ENCODE data around the gene NKD1.

The NKD1 gene

DNA sequence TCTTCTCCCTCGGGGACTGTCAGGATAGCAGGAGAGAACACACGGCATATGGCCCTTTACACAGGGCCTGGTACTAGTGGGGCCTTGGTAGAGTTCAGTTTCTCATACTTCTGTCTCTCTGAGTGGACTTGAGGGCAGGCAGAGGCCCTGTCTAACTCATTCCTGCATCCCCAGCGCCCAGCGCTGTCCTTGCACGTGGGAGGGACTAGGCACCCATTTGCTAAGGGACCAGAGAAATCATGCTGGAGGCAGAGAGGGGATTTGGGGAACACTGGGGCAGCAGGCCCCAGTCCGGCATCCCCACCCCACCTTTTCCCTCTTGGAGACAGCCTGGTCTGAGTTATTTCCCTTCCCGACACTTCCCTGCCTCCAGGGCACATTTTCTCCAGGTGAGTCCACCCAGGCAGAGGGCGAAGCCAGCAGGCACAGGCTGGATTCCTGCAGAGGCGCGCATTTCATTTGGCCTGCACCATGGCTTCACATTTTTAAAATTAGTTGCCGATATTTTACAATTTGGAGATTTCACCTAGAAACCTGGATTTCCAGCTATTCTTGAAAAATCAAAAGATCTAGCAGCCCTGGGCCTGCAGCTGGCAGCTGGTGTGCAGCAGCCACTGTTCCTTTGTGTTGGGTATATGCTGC lies 9.7 kb upstream of the NKD1 start:
- DNase-seq = no peak

DNA sequence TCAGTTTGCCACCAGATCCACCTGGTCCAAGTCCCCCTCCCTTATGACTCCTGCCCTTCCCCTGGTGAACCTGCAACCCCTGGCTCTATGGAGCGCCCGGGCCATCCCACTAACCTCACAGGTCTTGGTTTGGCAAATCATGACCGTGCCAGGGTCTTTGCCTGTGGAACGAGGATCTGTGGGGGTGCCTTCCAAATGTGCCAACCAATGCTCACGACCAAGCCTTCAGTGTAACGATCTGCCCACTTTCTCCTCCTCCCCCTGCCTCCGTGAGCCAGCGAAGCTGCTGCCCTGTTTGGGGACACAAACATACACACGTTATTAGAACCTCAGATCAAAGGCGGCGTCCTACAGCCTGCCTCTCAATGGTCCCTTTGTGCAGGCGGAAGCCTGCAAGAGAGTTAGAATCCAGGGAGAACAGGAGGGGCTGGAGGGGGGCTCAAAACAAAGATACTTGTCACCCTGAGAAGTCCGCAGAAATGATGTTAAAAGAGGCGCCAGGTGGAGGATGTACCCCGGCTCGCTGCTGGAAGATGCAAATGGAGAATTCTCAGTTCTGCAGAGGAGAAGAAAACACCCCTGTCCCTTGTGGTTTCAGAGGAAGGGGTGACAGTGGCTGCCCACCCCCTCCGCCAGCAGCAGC lies 9.0 kb upstream of the NKD1 start:
- DNase-seq = no peak

DNA sequence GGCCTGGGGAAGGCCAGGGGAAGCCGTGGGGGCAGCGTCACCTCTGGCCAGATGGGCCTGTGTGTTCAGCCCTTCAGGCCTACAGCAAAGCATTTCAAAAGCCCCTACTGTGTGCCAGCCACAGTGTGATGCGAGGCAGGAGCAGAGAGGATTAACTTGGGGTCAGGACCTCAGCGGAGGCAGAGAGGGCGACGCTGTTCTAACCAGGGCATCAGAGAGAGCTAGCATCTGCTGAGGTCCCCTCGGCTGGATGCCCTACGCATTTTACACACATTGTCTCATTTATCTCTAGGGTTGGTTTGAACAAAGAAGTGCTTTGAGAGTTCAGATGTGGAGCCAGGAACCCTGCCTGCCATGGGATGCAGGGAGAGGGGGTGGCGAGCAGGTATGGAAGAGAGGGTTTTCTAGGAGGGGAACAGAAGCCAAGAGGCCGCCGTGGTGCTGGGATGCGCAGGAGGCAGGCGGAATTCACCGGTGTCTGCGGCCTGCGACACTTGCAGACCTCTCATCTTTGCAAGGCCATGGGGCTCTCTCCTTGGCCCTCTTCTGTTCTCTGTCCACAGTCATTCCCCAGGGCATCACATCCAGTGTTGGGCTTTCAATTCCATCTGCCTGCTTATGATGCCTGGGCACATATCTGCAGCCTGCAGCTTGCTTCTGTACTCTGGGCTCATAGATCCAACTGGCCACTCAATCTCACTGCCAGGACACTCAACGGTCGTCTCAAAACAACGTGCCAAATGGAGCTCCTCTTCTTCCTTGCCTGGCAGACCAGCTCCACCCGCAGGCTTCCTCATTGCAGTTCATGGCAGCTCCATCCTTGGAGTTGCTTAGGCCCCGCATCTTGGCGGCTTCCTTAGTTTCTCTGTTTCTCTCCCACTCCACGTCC lies 8.1 kb upstream of the NKD1 start:
- DNase-seq = no peak

DNA sequence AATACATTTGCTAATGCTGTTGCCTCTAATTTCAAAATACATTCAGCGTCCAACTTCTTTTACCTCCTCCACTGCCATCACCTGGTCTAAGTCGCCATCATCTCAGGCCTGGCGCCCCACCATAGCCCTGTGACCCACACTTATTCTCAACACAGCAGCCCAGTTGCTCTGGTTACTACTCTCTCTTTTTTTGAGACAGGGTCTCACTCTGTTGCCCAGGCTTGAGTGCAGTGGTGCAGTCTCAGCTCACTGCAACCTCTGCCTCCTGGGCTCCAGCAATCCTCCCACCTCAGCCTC lies 7.5 kb upstream of the NKD1 start:
- DNase-seq = no peak

DNA sequence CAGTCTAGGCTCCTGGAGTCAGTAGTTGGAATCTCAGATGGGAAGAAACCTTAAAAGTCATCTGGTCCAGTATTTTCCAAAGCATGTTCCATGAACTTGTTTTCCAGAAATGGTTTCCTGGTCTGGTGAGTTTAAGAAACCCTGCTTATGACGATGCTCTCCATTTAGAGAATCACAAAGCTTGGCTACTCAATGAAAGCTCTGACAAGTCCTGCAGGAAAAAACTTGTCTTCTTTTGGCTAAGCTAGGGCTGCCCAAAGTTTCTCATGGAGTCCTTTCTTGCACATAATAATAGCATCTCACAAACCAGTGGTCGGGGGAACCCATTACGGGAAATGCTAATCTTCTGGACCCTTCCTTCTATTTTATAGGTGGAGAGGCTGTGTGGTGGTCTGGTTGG lies 5.5 kb upstream of the NKD1 start:
- no peak for DNase-seq

DNA sequence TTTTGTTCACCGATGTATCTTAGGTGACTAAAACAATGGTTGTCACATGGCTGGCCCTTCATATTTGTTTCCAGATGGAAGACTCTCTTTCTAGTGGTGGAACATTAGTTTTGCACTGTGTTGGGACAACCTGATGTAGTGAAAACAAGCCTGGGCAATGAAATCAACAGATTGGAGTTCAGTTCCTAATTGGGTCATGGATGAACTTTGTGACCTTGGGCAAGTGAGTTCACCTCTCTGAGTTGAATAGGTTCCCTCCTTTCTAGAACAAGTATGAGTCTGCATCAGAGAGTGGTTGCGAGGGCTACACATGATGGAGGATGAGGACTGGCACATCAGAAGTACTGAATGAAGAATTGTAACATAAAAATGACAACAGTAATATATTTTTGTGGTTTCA lies 2.1 kb upstream of the NKD1 start:
- DNase-seq = no peak

DNA sequence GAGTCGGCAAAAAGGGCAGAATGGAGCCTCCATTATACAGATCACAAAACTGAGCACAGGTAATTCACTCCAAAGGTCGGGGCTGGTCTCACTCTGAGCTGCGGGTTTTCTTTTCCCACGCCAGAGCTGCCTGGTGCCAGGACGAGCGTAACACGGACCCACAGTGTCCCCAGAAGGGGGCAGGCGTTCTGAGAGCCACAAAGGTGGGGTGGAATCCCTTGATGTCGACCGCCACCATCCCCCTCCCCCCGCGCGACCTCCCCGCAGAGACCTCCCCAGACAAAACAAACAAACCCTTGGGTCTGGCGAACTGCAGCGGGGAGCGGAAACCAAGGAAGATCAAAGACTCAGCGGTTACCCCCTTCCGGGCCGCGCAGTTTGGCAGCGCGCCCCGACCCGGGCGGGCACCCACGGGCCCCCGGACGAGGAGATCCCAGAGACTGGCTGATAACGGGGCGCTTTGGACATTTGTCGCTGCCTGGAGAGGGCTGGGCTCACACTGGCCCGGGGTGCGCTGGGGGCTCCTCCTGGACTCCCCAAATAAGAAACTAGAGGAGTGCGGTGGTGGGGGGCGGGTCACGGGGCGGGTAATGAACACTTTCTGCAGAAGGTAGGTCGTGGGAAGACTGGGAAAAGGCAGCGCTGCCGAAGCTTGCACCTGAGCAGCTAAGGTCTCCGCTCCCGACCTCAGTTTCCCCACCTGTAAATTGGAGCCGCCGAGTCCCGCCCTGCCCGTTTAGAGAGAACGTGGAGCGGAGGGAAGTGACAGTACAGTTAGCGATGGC lies 664 bp upstream of the NKD1 start:
- DNase-seq = peak; percentile 77

DNA sequence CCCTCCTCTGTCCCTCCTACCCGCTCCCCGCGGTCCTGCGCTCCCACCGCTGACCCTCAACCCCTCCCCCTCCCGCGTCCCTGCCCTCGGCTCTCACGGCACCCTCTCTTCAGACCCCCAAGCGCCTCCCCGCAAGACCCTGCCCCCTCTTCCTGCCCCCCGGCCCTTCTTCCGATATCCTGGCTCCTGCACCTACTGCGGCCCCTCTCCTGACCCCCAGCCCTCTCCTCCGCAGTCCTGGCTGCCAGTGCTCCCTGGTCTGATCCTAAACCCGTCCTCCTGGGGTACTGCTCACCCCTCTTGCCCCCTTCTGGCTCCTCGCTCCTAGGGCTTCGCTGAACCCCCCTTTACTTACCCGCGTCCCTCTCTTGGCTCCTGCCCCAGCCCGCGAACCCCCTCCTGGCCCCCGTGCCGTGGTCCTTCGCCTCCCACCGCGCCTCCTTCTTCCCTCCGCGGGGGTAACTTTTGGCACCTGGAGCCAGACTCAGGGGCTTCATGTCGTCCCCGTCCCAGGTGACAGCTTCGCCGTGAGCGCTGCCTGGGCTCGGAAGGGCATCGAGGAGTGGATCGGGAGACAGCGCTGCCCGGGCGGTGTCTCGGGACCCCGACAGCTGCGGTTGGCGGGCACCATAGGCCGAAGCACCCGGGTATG lies 839 bp downstream of the NKD1 start:
- DNase-seq = no peak

DNA sequence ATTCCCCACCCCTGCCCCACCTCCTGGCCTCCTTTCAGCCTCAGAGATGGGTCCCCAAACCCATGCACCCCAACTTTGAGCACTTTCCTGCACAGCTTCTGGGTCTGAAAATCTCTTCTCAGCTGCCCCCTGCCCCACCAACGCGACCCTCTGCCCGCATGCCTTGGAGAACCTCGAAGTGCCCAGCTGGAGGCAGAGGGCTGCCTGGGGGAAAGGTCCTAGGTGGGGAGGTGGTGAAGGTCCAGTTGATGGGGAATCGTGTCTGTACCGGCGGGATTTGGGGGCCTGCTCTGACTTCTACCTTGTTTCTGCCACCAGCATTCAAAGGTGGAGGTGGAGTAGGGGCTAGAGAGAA lies 1.3 kb downstream of the NKD1 start:
- DNase-seq = no peak

DNA sequence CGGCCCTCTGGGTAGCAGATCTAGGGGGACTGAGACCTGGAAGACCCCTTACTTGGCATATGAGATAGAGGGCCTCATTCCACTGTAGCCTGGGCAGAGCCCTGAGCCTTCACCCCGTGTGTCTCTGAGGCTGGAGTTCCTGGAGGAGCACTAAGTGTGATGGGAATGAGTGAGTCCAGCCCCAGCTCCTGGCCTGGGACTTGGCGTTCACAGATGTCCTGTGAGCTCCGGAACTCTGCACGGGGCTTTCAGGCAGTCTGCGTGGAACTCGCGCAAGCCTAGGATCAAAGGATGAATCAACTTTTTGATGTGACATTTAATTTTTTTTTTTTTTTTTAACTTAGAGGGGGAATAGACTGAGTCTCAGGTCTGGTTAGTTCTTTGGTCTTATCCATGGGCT lies 1.8 kb downstream of the NKD1 start:
- DNase-seq = no peak

DNA sequence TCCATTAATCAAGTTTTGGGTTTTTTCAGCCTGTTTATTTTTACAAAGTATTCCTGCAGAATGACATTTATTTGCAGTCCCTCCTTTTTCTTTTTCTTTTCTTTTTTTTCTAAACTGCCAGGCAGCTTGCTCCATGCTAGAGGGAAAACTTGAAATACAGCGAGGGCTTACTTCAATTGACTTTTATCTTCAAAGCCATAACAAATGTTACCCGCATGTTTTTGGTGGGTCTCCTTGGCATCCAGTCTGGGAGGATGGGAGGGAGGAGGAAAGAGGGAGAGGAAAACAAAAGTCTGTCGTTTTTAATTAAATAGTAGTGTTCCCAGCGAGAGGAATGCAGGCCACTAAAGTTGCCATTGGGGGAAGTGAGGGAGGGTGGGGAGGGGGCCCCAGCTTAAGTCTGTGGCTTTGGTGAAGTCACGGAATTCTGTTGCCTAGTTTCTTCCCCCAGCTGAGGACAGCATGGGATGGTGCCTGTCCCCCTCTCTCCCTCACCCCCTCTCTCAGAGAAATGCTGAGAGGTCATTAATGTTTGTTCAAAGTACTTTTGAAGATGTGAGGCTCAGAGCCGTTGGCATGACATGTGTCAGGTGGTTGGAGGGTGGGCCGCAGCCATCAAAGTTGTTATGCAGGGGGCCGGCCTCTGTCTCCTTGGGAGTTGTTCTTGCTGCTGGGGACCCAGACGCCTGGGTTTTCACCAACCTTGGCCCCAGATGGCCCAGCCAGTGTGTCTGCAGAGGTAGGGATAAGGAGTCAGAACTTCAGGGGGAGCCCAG lies 2.9 kb downstream of the NKD1 start:
- no peak for DNase-seq

DNA sequence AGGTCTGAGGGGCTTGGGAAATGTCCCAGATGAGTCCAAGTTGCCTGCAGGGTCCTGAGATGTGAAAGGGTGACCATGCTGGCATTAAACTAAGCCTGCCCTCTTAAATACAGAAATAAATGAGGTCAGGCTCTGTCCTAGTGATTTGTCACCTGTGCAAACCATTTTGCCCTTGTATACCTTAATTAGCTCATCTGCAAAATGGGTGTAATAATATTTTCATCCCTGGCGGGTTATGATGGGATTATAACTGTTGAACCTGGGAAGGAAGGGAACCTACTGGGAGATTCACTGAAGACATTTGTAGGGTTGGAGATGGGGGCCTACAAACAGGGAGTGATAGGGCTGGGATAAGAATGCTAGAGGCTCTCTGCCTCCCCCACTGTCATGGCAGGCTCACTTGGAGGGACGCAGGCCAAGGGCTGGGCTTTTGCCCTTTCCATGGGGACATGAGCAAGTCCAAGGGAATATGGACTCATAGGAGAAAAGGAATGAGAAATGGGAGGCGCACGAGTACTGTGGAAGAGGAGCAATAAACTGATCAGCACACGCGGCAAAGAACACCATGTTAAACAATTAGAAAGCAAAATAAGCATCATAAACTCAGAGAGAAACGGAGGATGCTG lies 4.4 kb downstream of the NKD1 start:
- no peak for DNase-seq

DNA sequence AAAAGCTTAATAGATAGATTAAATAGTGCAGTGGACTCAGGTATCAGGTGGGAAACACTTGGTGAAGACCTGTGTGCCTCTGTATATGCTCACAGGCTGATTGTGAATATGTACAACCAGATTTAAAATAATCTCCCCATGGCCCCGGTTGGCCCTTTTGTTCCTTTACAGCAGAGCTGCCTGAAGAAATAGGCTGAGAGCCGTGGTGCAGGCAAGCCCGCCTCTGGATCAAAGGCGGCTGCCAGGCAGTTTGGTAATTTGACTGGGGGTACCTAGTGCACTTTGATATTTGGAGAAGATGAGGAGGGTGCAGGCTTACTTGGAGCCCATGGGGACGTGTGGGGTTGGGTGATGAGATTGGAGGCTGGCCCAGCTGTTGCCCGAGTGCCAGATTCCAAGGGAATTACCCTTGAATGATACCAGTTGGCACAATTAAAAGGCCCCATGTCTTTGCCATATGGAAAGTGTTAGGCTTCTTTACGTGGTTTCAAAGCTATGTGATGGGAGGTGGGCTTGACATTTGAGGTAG lies 5.0 kb downstream of the NKD1 start:
- DNase-seq = no peak

DNA sequence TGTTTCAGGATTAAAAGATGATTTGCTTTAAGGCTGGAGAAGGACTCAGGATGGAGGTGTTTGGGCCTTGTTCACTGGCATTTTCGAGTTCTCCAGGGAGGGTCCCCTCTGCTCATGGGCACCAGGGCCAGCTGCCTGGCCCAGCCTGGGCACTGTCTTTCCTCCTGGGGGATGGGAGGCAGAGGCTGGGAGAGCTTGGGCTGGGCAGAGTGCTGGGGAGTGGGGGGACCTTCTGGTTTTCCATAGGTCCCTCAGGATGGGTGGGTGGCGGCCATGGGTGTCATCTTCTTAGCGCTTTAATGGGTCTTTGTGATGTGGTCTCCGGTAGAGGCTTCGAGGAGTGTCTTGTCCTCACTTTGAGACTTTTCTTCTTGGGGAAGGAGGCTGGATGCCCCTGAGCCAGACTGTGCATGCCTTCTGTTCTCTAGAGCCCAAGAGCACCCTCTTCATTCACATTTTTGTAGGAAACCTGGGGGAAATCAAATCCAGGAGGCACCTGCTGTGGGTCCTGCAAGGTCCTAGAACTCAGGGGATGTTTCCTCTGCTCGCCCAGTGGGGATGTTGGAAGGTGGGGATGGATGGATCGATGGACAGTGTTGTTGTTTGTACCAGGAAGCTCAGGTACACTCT lies 5.7 kb downstream of the NKD1 start:
- no peak for DNase-seq

DNA sequence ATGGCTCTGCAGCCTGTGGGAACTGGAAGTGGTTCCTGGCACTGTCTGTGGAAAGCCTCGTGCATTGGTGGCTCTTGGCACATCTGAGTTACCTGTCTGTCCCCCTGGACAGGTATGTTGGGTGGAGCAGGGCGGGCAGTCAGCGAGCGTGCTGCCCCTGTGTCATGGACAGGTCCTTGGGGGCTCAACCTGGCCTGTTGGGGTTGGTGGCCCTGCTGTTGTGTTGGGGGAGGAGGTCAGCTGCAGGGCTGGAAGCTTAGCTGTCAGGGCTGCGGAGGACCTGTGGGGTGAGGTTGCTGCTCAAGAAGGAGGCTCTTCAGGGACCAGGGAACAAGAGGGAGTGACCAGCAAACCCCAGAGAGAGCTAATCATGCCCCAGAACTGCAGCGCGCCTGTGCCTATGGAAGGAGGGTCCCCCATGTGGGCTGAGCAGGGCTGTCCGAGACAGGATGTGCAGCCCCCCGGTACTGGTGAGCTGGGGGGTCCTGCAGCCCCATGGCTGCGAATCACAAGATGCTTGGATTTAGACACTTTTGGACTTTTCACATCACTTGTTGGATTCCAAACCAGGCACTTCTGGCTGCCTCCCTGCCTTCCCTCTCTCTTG lies 7.2 kb downstream of the NKD1 start:
- no peak for DNase-seq

DNA sequence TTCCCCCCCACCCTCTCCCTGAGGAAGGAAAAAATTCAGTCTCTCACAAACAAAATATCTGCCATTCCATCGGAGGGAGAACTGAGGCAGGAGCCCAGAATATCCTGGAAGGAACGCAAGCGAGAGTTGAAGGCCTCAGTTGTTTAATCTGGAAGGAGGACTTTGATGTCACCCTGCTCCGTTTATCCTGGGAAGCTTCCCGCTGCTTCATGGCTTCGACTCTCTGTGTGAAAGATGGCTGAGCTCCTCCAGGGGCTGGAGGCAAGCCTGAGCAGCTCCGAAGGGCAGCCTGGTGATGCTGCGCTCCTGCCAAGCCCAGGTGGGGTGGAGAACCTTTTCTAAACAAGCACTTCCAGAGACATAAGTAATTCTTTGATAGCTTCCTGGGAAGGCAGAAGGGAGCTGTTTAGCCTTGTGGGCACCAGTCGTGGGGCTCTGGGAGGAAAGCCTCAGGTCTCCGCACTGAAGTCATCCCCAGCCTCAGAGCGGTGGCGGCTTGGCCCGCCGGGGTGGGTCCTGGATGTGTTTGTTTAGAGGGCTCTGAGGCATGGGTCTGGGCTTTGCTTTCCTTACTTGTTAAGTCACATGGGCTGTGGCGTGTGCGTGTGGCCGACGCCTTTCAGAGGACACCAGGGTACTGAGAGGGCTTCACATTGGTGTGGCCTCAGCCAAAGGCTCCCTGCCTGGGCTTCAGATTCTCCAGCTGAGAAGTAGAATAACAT lies 7.9 kb downstream of the NKD1 start:
- DNase-seq = no peak

DNA sequence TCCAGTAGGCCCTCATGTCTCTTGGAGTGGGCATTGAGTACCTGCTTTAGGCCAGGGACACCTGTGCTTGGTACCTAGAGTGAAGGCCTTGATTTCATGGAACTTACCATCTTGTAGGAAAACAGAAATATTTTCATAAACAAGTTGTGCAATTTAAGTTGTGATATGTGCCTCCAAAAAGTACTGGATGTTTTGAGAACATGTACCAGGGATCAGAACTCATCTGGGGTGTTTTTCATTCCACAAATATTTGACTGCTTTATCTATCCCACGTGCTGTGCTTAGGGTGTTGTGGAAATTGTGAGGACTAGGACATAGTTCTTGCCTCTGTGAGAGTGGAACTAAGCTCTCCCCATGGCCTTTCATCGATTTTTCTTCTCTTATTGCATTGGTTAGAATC lies 8.8 kb downstream of the NKD1 start:
- DNase-seq = no peak

DNA sequence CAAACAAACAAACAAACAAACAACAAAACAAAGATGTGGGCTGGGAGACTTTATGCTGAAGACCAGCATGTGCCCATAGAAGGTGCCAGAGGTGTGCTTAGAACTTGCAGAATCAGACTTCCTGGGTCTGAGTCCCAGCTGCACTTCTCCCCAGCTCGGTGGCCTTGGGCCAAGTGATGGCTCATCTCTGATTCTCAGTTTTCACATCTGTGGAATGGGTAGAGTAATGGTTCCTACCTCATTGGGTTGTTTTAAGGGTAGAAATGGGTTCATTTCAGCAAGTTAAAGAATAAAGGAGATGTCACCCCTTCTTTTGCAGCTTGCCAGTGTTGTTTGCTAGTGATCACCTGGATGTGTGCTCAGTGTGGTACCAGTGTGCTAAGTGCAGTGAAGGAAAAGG lies 10.7 kb downstream of the NKD1 start:
- no peak for DNase-seq

DNA sequence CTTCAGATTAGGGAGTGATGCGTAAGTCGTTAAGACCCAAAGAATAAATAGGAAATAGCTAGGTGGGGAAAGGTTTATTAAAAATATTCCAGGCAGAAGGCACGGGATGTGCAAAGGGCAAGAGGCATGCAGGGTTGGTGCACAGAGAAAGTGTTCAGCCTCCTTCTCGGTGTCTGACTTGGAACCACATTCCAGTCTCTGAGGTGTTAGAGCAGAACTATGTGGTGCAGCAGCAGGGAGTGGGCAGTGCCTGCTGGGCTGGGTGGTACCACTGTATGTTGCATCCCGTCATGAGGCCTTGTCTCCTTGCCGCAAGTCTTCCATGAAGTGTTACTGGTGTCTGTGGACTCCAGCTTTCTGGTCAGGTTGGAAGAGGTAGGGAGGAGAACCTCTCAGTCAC lies 11.1 kb downstream of the NKD1 start:
- DNase-seq = no peak

All from activated gamma-delta T cell (primary cell).